ENCODE measurements around the gene AZGP1. TPM values are rescaled to one million over a fixed set of nuclear protein-coding genes. Genes with fewer than 3 reads are reported as not detected.
A peak's percentile ranks its signal among the peaks of the same experiment; 100 is the strongest.
"Not testable (repeated sequence)": the region's sequence is repeated elsewhere in the genome, so short reads cannot be mapped to it uniquely, and the experiment has no call there.

Gene AZGP1
- total RNA-seq (2014; rRNA removed; shearing (Covaris generic)): 0.29 and 0.74 TPM in 2 replicates

GRCh38 chr7:99975782-99976521 is at the start of gene AZGP1:
AZGP1 (minus strand) TSS chr7:99976031; CDS start chr7:99976020, 11 bp downstream.
- peak; percentile 75 for DNase-seq (ENCODE audit: low read depth)

DNA sequence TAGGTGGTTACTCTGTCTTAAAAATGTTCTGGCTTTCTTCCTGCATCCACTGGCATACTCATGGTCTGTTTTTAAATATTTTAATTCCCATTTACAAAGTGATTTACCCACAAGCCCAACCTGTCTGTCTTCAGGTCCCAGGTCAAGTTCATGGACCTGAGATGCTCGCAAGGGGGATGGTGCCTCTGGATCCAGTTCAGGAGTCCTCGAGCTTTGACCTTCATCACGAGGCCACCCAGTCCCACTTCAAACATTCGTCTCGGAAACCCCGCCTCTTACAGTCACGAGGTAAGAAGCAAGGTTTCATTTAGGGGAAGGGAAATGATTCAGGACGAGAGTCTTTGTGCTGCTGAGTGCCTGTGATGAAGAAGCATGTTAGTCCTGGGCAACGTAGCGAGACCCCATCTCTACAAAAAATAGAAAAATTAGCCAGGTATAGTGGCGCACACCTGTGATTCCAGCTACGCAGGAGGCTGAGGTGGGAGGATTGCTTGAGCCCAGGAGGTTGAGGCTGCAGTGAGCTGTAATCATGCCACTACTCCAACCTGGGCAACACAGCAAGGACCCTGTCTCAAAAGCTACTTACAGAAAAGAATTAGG is 48.3 kb upstream of the AZGP1 start:
- DNase-seq (ENCODE audit: low read depth): no peak

- DNase-seq (ENCODE audit: low read depth): no peak
These were observed 47.7 kb upstream of the AZGP1 start for GRCh38 chr7:100023526-100023925.

- DNase-seq (ENCODE audit: low read depth): no peak
These were observed 46.8 kb upstream of the AZGP1 start for GRCh38 chr7:100022621-100023020.

- no peak for DNase-seq (ENCODE audit: low read depth)
These were observed 45.5 kb upstream of the AZGP1 start for GRCh38 chr7:100021297-100021696.

DNA sequence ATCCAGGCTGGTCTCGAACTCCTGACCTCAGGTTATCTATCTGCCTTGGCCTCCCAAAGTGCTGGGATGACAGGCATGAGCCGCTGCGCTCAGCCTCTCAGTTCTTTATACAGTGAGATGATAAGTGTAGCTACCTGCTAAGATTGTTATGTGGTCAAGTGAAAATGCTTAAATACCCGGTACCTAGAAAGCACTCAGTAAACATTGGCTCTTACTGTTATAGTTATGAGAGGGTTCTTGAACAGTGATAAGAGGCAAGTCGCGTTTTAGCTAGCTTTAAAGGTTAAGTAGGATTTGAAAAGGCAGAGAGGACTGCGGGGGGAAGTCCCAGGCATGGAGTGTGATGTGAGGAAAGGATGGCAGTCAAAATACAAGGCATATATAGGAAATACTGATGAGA is 44.1 kb upstream of the AZGP1 start:
- DNase-seq (ENCODE audit: low read depth): no peak

- no peak for DNase-seq (ENCODE audit: low read depth)
These were observed 42.0 kb upstream of the AZGP1 start for GRCh38 chr7:100017875-100018274.

- DNase-seq (ENCODE audit: low read depth): no peak
These were observed 41.5 kb upstream of the AZGP1 start for GRCh38 chr7:100017300-100017699.

- peak; percentile 39 for DNase-seq (ENCODE audit: low read depth)
These were observed 40.5 kb upstream of the AZGP1 start for GRCh38 chr7:100016215-100016901.

DNA sequence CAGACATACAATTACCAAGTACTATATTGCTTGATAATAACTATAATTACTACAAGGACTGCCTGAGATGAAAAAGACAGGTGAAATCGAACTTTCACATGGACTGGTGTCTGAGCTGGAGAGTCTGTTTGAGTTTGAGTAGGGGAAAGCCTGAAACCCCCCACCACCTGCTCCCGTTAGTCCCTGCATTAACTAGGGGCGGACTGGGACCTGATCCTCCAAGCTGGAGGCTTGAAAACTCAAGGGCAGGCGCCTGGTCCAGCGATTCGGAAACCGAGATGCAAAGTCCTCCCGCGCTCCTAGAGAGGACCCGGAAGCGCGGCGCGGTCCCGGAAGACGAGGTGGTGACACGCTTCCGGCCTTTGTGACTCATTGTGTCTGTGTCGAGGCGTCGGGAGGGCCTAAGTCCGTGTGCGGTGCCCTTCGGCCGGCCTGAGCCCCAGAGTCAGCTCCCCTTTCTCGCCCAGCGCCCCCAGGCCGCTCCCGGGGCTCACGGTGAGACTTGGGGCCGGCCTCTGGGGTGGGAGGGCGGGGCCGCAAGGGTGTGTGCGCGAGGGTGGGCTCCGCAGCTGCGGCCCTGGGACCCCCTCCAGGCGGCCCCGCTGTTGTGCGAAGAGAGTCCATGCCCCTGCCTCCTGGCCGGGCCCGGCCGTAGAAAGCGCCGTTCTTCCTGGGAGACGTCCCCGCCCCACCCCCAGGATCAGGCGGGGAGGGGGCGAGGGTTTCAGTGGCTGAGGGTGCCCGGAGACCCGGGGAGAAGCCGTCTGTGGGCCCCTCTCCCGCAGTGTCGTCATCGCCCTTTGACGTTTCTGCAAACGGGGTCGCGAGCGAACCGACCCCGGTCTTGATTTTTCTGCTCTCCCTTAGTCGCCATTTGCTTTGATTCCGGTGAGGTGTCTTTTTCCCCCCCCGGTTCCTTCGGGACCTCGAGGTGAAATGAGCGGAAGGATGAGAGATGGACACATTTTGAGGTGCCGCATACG is 39.7 kb upstream of the AZGP1 start, which contains the start of gene ZKSCAN1:
Gene ZKSCAN1 (plus strand): TSS at position 365 of the 983 bp plus-strand sequence. CDS start 7,911 bp downstream, outside the sequence.
- DNase-seq (ENCODE audit: low read depth): peak; percentile 99

DNA sequence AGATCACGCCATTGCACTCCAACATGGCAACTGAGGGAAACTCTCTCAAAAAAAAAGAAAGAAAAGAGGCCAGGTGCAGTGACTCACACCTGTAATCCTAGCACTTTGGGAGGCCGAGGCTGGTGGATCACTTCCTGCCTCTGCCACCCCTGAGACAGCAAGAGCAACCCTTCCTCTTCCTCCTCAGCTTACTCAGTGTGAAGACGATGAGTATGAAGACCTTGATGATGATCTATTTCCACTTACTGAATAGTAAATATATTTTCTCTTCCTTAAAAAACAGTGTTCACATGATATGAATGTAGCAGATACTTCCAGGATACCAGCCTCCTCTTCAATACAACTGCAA is 37.5 kb upstream of the AZGP1 start:
- peak; percentile 53 for DNase-seq (ENCODE audit: low read depth)

DNA sequence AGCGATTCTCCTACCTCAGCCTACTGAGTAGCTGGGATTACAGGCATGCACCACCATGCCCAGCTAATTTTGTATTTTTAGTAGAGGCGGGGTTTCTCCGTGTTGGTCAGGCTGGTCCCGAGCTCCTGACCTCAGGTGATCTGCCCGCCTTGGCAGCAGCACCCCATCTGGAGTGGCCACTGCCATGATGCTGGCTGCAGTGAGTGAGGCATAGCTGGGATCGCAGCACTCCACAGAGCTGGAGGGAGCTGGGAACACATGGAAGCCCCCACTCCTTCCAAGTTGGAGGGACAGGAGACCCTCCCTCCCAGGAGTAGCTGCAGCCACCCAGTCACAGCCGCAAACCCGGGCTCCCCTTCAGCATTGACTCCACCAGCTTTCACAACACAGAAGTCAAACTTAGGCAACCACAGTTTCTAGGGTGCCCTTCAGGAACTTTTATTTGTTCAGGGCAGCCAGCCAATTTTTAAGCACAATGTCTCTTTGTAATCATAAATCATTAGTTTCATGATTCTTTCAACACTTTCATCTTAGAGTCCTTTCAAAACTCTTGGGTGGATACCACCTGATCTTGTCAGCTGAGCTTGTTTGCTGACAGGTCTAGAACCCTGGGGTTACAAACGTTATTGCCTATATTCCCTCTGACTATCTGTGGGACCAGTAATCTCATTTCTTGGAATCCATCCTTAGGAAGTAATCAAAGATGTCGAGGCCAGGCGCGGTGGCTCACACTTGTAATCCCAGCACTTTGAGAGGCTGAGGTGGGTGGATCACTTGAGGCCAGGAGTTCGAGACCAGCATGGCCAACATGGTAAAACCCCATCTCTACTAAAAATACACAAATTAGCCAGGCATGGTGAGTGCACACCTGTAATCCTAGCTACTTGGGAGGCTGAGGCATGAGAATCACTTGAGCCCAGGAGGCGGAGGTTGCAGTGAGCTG is 36.8 kb upstream of the AZGP1 start:
- DNase-seq (ENCODE audit: low read depth): not testable (repeated sequence)

- DNase-seq (ENCODE audit: low read depth): no peak
These were observed 35.7 kb upstream of the AZGP1 start for GRCh38 chr7:100011516-100011915.

GRCh38 chr7:100010901-100011300 is 35.1 kb upstream of the AZGP1 start:
- no peak for DNase-seq (ENCODE audit: low read depth)

GRCh38 chr7:100009952-100010351 is 34.1 kb upstream of the AZGP1 start:
- DNase-seq (ENCODE audit: low read depth): not testable (repeated sequence)

DNA sequence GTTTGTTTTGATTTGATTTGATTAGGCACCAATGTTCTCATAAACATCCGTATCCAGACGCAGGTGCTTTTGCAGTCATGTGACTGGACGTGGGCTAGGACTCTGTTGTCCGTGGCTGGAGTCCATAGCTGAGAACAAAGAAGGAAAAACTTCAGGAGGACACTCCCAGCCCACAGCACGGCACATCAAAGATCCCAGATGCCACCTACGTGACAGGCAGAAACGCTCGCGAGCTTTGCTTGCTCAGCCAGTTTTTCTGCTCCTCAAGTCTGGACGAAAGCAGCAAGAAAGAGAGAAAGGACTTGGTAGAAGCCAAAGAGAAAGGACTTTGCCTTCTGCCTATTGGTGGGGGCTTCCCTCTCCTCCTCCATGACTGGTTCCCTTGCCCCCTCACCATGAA is 32.7 kb upstream of the AZGP1 start:
- DNase-seq (ENCODE audit: low read depth): no peak

- DNase-seq (ENCODE audit: low read depth): no peak
These were observed 32.1 kb upstream of the AZGP1 start for GRCh38 chr7:100007887-100008286.

DNA sequence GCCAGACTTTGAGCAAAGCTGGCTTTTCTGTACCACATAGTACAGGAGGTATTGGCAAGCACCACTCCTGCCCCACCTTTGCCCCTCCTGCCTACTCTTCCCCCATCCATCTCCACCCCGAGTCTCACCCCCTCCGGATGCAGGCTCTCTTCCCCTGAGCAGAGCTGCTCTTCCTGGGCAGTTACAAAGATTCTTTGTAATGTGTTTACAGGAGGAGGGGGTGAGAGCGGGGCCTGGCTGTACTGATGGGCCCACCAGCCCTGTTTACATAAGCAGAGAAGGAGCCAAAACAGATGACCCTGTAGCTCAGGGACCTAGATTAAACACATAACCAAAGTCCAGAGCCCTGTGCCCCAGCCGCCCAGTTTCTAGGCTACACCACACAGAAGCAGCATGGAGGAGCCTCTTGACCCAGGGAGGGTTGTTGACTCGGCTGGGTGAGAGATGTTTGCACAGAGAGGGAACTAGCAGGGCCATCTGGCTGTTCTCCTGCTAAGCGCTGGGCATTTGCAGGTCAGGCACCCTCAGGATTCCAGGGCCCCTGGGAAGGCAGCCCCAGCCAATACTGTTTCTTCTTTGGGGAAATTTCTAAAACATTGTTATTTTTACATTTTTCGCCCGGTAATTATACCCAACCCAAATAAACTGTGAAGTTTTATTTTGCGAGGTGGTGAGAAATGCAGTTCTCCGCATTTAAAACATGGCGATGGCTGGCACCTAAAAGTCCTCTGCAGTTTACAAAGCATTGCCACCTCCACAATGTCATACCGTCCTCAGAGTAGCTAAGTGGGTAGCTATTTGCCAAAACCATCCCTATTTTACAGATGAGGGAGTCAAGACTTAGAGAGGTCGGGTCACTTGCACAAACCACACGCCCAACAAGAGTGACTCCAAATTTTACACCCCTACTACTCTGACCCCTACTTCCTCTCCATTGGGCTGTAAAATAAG is 28.2 kb upstream of the AZGP1 start:
- no peak for DNase-seq (ENCODE audit: low read depth)

GRCh38 chr7:100000239-100000638 is 24.4 kb upstream of the AZGP1 start:
- DNase-seq (ENCODE audit: low read depth): no peak
